HK-2 (cell line): ENCODE results near the gene ABT1.
"Not testable (repeated sequence)": the region's sequence is repeated elsewhere in the genome, so short reads cannot be mapped to it uniquely, and the experiment has no call there.

Experiments used
- DNase-seq: peaks from one replicate; pipeline ENCODE4 v3.0.0-alpha.2; 2018; ENCODE audit not compliant: unreplicated experiment

ABT1 gene

DNA sequence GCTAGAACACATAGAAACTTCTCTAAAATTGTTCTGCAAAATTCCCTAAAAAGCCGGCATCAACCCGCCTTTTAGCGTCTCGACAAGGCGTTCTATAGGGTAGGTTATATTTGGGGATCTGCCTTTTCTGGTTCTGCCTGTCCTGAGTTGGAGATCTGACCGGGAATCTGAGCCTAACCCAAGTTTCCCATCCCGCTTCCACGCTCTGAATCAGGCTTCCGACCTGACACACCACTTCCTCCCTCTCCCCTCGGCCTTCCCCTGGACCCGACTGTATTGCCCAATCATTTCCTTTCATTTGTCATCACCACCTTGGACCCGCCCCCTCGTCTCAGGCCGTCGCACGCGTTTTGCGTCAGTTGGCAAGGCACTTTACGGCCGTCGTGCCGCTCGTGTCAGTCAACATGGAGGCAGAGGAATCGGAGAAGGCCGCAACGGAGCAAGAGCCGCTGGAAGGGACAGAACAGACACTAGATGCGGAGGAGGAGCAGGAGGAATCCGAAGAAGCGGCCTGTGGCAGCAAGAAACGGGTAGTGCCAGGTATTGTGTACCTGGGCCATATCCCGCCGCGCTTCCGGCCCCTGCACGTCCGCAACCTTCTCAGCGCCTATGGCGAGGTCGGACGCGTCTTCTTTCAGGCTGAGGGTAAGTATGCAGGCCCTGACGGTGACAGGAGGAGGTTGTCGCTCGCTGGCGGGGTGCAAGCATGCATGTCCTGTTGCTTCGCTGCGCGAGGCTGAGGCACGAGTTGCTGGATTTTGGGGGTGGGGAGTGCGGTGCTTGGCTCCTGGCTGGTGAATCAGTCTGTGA lies at the start of gene ABT1:
Gene ABT1 (plus strand): TSS at position 375 of the 810 bp plus-strand sequence. CDS start 30 bp downstream, at position 405.
- peak; percentile 98 for DNase-seq

DNA sequence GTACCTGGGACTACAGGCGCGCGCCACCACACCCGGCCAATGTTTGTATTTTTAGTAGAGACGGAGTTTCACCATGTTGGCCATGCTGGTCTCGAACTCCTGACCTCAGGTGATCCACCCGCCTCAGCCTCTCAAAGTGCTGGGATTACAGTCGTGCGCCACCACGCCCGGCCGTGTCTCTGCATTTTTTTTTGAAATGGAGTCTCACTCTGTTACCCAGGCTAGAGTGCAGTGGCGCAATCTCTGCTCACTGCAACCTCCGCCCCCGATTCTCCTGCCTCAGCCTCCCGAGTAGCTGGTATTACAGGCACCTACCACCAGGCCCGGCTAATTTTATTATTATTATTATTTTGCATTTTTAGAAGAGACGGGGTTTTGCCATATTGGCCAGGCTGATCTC lies 49.4 kb upstream of the ABT1 start:
- DNase-seq, result not testable (repeated sequence)

DNA sequence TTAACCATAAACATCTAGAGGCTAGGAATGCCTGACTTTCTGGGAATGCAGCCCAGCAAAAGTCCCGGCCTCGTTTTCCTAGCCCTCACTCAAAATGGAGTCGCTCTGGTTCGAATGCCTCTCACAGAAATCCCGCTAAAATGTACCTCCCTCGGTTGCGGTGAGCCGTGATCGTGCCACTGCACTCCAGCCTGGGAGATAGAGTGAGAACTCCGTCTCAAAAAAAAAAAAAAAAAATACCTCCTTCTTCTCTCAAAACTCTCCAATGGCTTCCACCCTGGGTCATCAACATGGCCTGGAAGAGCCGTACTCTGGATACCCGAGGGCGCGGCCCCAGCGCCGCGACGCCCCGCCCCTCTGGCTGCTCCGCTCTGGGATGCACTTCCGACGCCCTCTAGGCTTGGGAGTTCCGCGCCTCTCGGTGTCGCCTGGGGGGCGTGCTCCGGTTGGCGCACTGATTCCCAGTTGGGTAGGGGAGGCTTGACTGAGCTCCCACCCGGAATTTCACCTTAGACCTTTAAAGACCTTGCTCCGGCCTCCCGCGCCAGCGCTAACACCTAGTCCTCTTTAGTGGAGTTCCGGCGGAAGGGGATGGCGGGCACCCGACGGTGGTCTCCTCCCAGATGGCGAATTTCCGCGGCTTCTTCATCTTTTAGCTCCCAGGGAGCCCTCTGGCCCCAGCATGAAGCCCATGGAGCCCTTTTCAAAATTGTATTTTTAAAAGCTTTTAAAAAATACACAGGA lies 46.3 kb upstream of the ABT1 start:
- no peak for DNase-seq

DNA sequence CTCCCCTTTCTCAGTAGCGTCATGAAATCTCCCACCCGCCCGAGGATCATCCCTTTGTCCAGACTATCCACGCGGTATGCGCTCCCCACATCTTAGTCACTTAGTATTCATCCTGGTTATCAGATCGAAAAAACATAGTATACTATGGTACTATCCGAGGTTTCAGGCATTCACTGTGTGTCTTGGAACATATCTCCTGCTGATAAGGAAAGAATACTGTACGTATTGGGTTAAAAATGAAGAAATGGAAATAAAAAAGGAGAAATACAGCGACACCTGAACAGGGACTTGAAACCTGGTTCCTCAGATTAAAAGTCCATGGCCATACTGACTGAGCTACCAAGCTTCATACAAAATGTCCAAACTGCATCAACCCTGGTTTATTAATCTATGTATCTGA lies 44.5 kb upstream of the ABT1 start:
- no peak for DNase-seq

DNA sequence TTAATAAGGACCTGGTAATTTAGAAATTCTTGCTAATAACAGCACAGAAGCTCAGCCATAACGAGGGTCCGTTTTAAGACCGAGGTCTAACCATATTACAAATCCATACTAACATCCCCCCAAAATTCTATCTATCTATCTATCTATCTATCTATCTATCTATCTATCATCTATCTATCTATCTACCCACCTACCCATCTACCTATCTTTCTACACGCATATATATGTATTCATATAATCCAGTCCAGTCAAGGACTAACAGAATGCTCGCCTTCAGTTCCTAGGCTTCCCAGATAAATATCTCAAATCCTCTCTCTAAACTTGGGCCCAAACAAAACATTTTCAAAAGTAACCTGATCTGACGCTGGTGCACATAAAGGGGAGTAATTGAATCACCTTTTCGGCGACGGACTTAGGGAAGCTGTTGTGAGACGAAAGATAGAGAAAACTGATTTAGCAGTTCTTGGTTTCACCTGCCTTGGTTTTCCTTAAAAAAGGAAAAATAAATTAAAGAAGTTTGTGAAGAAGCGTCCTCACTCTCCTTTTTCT lies 44.0 kb upstream of the ABT1 start:
- DNase-seq, result no peak

DNA sequence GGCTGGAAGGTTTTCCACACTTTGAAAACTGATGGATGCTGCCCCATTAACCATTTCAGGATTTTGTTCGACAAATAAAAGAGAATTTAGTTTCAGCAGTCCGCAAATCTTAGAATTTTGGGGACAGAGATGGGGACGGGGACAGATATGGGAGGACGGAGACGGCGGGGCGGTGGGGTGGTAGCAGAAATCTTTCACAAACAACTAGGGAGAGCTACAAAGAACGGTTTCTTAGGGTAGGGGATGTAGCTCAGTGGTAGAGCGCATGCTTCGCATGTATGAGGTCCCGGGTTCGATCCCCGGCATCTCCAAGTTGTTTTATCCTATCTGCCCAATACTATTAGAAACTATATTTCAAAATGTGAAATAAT lies 43.5 kb upstream of the ABT1 start:
- peak; percentile 83 for DNase-seq

DNA sequence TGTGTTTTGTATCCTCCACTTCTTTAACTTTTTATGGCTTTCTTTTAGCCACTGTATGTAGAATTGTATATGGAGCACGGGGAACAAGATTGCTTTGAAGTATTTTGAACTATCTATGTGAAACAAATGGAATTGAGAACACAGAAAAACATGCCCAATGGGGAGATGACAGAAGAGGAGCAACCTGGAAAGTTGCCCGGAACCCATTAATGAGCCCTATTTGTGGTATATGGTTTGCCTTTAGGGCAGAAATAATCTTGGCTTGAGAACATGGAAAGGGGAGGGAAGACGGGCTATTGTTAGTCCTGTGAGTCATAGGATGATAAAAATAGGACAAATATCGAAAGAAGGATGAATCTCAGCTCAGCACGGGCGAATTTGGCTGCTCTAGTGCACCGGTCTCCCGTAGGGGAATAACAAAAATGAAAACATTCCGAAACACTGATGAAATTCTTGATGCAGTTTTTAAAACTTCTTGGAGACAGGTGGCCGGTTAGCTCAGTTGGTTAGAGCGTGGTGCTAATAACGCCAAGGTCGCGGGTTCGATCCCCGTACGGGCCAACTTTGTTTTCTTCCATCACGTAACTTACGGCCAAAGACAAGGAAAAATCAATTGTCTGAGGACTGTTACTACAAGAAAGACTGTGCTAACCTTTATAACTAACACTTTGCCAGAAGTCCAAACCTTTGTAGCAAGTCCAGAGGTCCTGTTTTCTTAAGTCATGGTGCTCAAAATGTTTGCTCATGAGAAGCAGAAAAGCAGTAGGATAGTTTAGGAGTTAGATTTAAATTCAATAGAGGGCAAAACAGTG lies 42.9 kb upstream of the ABT1 start:
- peak; percentile 87 for DNase-seq

DNA sequence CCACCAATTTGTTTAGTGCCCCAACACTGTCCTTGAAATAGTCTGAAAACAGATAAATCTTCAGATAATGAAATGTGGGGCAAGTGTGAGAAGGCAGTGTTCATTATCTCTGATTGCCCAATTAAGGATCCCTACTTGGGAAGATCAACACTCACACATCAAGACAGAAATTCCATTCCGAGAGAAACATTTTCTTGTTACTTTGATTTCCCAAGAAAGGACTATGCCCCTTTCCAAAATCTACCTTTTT lies 42.4 kb upstream of the ABT1 start:
- DNase-seq, result no peak

DNA sequence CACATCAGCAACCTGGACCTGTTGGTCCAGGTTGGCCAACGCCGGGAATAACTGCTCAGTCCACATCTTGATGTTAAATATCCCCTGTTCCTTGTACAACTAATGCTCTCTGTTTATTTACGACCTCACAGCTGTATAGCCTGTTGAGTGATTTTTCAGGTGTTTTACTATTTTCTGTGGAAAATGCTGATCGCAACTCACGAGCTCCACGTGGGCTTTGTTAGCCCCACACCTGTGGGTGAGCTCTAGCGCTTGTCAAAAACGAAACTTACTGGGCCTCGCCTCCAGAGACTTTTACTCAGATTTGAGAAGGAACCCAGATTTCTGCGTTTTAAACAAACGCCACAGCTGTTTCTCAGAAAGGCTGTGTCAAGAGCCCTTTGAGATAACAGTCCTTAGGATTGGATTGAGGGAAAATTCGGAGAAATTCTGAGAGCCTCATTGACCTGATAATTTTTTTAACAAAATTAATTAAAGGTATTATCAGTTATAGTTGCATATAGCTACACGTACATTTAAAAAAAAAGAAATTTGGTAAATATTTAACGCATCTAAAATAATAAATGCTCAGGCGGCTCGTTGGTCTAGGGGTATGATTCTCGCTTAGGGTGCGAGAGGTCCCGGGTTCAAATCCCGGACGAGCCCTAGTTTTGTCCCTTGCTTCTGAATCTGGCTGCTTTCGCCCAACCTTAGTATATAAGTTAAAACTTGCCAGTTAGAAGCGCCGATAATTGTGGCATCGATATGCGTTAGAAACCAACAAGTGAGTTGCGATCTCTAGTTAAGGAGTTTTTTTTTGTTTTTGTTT lies 41.9 kb upstream of the ABT1 start:
- DNase-seq, result peak; percentile 77

DNA sequence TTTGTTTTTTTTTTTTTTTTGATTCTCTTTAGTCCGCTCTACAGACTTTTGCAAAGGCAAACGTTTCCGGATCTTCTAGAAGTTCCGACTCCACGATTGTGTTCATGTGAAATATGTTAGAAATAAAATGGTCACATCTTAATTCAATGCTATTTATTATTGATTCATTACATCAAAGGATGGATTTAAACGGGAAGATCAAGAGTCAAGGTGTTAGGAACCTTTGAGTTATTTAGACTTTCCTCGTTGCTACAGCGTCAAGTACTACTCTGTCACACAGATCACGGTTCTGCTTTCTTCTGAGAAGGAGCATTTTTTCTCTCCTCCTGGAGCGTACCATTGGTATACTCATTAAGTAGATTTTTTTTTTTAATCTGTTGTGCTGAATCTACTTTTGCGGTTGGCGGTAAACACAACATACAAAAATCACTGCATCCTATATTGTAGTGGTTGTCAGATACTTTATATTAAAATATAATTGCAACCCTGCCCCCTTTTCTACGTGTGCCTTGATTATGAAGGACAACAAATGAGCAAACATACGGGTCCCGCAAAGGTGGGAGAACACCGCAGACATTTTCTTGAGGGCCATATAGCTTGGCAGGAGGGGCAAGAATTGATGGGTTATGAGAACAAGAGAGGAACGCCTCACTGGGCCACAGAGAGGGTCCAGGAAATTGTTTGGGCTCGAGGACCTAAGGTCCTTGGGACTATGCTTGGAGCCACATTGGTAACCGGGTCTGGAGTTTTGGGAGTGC lies 41.1 kb upstream of the ABT1 start:
- no peak for DNase-seq

DNA sequence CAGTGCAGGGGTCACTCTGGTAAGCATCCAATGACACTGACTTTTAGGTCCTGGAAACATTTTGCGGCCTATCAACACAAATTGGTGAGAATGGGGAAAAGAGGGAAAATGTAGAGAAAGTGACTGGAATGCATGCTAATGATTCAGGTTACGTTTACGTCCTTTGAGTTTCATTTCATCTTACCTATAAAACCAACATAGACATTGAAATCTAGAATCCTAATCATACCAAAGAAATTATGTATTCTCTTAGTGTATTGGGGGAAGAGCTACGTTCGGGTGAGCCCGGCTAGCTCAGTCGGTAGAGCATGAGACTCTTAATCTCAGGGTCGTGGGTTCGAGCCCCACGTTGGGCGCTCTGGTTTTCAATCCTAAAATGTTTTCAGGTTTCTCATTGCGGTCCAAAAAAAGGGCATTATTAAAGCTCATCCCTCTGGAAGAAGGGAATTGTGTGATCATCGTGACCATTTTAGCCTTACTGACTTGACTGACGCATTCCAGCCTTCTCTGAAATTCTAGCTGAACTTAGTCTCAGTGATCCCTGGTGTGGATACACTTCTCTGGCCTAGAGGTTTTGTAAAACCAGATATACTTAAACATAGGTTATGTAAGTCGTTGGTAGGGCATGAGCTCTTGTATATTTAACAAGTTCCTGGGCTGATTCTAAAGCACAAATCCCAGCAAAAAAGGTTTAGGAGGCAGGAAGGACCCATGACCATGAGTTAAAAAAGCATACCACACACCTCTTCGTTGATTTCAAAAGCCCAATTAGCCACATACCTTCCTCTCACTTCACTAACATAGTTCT lies 40.3 kb upstream of the ABT1 start:
- DNase-seq, result peak; percentile 80

DNA sequence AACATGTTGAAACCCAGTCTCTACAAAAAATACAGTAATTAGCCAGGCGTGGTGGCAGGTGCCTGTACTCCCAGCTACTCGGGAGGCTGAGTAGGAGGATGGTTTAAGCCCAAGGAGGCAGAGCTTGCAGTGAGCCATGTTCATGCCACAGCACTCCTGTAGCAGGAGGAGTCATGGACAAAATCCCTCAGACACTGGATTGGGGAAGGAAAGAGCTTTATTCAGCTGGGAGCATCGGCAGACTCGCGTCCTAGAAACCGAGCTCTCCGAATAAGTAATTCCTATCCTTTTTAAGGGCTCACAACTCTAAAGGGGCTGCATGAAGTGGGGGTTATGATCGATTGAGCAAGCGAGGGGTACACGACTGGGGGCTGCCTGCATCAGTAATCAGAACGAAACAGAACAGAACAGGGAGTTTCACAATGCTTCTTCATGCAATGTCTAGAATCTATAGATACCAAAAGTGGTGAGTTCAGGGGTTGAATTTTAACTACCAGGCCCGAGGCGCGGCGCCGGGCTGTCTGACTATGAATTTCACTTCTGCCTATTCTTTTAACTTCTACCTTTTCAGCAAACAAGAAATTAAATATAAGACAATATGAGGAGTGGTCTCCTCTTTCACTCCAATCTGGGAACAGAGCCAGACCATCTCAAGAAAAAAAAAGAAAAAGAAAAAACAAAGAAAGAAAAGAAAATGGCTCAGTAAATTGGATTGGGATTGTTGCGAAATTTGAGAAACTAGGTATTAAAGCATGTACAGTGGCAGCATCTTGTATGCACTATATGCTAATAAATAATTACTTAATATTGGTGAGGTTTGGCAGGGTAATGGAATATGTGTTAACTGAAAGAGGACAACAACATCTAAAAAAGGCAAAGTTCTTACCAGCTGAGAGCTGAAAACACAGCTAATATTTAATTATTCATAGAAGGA lies 35.0 kb upstream of the ABT1 start:
- DNase-seq, result no peak

DNA sequence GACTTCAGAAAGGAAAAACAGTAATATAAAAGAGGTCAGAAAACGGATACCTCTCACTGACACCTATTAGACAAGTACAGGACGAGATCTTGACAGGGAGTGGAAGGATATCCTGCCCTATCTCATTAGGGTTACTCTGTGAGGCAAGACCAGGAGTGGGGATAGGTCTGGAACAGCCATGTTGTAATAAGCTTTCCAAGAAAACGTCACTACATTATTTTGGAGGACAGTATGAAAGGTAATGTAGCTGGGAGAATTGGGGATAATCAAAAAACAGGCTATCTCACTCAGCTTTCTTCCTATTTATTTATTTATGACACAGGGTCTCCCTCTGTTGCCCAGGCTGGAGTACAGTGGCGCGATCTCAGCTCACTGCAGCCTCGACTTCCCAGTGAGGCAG lies 33.3 kb upstream of the ABT1 start:
- DNase-seq, result no peak

DNA sequence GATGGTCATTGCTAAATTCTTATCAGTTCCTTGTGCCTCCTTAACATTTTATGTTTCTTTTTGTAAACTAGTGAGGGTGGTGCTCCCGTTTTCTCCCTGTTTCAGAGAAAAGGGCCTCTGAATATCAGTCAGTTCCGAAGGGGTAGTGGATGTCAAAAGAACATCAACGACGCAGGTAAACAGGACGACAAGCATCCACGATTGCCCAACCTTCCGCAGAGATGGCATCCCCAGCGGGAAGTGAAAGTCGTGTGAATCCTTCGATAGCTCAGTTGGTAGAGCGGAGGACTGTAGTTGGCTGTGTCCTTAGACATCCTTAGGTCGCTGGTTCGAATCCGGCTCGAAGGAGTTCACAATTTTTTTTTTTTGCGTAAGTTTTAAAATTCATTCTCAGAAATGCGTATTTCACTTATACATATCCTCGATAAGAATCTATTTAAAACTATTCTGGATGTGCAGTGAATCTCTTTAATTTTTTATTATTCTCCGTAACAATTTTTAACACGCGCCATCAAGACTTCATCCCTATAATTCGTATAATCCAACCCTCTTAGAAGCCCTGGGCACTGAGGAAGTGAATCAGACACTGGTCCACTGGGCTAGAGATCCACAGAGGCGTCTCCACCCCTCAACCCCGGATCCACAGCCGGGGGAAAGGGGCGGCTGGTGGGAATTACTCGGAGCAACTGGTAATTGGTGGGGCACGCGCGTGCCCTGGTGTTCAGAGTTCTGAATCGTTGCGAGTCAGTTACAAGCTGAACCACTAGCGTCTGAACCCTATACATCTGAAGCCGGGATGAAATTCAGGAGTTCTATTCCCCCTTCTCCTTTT lies 27.9 kb upstream of the ABT1 start:
- DNase-seq, result peak; percentile 98

DNA sequence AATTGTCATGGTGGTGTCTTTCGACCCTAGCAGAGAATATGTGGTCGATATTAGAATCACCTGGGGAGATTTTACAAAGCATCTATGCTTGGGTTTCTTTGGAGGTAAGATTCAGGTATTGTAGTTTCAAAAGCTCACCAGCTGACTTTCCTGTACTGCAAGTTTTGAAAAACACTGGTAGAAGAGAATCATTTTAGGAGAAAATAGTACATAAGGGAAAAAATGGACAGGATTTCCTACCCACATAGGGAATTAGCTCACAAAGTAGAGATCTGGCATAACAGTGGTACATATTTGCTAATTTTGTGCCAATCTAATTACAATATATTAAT lies 27.4 kb upstream of the ABT1 start:
- DNase-seq, result no peak

DNA sequence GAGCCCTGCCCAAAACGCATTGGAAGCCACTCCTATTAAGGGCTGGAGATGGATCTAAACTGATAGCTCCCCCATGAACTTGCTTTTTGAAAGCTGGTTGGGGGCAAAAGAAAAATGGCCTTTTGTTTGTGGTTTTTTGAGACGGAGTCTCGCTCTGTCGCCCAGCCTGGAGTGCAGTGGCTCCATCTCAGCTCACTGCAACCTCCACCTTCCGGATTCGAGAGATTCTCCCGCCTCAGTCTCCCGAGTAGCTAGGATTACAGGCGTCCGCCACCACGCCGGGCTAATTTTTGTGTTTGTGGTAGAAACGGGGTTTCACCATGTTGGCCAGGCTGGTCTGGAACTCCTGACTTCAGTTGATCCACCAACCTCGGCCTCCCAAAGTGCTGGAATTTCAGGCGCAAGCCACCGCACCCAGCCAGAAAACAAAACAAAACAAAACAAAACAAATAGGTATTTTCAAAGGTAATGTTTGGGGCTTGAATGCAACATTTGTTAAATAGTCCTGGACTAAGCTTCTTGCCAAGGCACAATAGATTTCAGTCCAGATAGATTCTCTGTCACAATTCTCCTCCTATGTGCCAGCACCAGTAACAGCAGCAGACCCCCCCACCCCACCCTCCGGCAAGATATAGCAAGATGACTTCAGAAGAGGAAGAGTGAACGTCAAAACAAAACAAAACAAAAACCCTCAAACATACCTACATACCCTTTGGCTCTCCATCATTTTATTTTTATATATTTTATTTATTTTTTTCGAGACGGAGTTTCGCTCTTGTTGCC lies 26.5 kb upstream of the ABT1 start:
- DNase-seq, result no peak

DNA sequence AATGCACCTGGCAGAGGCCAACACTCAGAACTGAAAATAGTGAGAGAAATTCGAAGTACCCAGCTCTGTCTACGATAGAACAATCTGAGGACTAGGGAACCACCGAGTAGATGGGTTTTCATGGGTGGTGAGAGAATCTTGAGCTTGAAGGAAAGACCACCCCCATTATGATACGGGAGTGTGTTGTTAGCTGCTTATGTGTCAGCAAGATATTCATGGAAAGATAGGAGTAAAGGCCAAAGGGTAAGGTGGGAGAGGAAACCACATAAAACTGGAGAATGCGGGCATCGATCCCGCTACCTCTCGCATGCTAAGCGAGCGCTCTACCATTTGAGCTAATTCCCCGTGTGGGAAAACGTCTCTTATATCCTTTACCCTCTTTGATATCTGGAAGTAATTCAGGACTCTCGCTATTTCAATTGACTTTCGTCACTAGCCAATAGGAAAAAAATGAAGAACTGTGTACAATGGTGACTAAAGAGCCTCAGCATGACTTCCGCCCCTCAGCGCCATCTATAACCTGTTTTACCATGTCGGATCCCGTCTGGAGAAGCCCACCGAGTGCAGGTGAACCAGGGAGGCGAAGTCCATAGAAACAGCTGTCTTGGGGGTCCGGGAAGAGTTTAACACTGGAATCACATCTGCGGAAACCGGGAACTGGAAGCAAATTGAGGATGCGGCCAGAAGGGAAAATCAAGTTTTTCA lies 25.0 kb upstream of the ABT1 start:
- DNase-seq, result peak; percentile 81
